GM19099 (cell line): ENCODE measurements around the gene RSBN1L.

Source experiments
- POLR2A ChIP-seq: IDR thresholded peaks from 3 replicates; pipeline ENCODE4 v1.6.1; 2011; ENCODE audit warnings: low read depth; ENCODE audit not compliant: insufficient read length; ENCODE audit errors: extremely low read depth

RSBN1L gene

DNA sequence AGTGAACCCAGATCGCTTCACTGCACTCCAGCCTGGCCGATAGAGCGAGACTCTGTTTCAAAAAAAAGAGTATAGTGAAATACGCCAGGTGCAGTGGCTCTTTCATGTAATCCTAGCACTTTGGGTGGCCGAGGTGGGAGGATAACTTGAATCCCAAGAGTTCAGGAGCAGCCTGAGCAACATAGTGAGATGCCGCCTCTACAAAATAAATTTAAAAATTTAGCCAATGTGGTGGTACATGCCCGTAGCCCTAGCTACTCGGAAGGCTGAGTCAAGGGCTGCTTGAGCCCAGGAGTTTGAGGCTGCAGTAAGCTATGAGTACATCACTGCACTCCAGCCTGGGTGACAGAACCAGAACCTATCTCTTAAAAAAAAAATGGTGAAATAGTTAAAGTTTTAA lies 74.1 kb downstream of the RSBN1L start:
- TF ChIP-seq POLR2A, result no peak

DNA sequence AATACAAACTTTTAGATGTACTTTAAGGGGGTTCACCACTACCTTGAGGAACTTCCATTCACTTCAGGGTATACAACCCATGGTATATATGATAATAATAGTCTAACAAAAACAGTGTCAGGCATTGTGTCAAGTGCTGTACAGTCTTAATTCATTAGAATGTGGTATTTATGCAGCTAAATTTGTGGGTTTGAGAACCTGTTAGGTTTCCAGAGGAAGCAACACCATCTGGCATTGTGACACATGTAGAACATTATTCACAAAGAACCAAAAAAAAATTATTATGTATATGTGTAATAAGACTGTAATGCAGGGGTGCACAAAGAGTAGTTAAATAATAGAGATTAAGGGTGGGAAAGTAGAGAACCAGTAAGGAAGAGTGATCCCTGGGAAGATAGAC lies 75.6 kb downstream of the RSBN1L start:
- no peak for TF ChIP-seq POLR2A

DNA sequence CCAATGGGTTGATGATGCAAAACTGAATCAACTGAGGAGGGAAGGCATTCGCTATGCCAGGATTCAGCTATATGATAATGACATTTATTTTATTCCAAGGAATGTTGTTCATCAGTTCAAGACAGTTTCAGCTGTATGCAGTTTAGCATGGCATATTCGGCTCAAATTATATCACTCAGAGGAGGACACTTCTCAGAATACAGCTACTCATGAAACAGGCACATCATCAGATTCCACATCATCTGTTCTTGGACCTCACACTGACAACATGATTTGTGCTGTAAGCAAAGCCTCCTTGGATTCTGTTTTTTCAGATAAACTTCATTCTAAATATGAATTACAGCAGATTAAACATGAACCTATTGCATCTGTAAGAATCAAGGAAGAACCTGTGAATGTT lies 82.3 kb downstream of the RSBN1L start:
- TF ChIP-seq POLR2A, result no peak

DNA sequence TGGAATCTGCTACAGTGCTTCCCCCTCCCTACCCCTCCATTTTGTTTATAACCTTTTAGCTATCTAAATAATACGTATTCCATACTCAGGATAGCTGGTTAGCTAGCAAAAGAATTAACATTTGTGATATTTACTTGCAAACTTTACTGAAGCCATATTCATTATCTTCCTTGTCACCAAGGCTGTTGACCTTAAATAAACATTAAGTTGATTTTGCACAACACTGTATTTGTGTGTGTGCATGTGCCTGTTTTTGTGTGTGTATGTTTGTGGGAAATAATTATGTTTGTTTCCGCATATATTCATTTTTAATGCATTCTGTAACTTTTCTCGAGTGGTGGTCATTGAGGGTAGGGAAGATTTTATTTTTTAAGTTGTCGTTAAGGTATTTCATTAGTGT lies 86.1 kb downstream of the RSBN1L start:
- TF ChIP-seq POLR2A, result no peak

DNA sequence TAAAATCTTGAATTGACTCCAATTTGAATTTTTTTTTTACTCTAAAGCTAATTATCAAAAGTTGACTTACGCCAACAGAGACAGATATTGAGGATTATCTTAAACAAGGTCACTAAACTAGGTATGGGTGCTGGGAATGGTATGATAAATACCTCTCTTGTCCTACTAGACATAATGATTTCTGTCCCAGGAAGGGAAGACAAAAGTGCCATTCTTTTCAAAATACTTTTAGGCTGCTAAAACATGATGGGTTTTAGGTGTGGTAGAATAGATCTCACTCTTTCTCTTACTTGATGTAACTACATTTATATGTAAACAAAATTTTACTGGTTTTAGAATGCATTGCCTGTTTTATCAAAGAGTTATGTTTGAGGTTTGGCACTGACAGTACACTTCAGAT lies 86.9 kb downstream of the RSBN1L start:
- TF ChIP-seq POLR2A, result no peak

DNA sequence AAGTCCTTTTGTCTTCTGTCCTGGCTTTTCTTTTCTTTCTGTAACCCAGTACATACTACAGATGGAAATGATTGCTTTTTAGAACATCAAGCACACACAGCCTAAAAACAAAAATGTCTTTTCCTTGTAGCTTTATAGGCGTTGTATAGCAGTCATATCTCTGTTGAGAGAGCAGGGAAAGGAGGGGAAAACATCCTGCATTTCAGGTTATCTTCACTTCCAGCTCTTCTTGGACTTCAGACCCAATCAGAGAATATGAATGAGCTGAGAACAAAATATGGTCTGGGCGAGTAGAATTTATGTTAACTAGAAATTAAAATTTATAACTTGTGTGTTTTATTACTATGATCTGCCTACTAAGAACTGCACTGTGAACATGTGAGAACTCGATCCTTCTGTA lies 87.3 kb downstream of the RSBN1L start:
- no peak for TF ChIP-seq POLR2A

DNA sequence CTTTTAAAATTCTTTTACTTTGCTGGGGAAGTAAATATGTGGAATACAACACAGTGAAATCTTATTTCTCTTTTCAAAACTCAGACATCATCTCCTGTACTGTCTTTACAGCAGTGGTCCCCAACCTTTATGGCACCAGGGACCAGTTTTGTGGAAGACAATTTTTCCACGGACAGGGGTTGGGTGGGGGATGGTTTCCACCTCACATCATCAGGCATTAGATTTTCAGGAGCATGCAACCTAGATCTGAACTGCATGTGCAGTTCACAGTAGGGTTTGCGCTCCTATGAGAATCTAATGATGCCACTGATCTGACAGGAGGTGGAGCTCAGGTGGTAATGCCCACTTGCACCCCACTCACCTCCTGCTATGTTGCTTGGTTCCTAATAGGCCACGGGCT lies 89.8 kb downstream of the RSBN1L start:
- no peak for TF ChIP-seq POLR2A

DNA sequence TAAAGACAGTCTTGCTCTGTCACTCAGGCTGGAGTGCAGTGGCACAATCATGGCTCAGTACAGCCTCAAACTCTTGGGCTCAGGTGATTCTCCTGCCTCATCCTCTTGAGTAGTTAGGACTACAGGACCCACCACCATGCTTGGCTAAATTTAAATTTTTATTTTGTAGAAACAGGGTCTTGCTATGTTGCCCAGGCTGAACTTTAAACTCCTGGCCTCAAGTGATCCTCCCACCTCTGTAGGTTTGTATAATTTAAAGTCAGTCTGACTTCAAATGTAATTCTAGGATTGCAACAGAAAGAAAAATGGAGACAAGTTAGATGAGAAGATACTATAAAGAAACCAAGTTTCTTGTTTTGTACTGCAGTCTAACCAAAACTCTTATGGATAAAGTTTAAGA lies 90.5 kb downstream of the RSBN1L start:
- TF ChIP-seq POLR2A, result no peak

DNA sequence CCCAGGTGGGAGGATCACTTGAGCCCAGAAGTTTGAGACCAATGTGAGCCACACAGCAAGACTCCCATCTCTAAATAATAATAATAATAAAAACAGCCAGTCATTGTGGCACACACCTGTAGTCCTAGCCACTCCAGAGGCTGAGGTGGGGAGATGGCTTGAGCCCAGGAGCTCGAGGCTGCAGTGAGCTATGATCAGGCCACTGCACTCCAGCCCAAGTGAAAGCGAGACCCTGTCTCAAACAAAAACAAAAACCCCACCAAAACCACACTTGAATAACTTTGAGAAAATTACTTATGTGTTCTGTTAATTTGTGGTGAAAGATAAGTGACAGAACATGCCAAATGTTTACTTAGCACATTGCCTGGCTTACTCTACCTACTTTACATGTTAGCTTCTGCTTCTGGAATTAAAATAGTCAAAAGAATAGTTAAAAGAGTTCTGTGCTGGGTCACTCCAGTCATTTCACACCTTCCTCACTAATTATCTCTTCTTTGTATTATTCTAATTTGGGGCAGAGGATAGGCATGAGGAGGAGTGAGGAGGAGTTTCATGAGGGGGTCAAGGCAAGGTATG lies 92.2 kb downstream of the RSBN1L start:
- no peak for TF ChIP-seq POLR2A

DNA sequence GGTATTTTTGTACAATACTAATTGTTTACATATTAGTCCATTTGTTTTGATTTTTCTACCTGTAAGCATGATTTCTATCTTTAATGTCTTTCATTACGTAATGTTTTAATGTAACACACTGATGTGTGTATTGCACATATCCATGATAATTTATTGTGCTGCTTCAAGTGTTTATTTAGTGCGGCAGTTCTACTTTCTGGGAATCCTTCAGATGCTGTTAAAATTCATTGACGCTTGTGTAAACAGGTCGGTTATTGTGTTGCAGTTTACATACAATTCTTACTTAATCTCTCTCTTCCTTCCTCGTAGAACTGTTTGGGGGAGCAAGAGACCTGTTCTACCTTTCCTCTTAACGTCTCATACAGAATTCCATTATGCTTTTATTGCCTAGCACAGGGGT lies 95.1 kb downstream of the RSBN1L start:
- no peak for TF ChIP-seq POLR2A

DNA sequence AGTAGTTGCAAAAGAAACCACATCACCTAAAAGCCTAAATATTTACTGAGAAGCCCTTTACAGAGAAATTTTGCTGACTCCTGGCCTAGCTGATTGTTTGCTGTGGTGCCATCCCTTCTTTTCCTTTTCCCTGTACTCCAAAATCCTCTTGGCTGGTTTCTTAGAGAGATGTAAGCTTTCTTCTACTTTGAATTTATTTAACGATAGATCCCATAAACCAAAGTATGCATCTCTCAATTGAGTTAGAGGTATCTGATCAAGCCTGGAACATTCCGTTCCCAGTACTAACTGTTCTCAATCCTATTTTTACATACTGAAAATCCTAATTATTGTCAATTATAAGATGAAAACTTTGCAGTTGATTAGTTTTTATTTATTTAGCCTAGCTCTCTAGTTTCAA lies 95.7 kb downstream of the RSBN1L start:
- no peak for TF ChIP-seq POLR2A

DNA sequence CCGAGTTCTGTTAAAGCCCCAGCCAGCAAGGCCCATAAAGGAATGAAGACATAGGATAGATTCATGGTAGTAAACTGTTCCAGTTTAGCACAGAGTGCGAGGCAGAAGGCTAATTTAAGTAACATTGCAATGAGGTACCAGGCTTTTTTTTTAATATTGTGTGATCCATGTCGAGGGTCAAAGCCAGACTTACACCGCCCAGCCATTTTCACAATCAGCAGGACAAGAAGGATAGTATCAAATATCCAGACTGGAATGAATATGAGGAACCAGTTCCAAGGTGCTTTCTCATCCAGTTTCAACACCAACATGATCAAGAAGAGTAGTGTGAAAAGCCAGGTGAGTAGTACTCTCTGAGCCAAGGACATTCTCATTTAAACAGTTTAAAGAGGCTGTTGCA lies 97.7 kb downstream of the RSBN1L start:
- no peak for TF ChIP-seq POLR2A

DNA sequence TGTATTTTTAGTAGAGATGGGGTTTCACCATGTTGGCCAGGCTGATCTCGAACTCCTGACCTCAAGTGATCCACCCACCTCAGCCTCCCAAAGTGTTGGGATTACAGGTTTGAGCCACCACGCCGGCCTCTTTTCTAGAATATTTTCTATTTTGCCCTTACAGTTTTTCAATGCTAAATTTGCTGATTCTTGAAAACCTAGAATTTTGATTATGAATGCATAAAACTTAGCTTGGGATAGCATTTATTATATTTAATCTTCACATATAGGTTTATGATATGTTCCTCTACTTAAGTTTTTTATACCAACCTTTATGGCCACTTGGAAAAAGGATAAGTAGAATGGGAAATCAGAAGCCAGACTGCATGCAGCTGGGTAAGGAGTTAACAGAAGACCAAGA lies 99.8 kb downstream of the RSBN1L start:
- TF ChIP-seq POLR2A, result no peak

DNA sequence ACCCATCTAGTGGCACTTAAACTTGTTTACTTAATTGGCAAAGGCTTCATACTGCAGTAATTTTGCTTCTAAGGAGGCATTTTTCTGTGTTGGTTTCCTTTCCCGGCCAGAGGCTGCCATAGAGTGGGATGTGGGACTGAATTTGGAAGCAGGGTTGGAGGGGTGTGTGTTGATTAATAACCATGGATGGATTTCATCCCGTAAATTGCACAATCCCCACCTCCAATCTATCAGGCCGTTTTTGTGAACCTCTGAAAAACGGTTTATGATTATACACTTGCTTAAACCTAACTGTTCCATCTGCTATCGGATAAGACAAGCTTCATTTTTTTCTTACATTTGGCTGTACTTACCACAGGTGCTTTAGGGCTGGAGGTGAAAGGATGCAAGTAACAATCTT lies 100.7 kb downstream of the RSBN1L start:
- no peak for TF ChIP-seq POLR2A

DNA sequence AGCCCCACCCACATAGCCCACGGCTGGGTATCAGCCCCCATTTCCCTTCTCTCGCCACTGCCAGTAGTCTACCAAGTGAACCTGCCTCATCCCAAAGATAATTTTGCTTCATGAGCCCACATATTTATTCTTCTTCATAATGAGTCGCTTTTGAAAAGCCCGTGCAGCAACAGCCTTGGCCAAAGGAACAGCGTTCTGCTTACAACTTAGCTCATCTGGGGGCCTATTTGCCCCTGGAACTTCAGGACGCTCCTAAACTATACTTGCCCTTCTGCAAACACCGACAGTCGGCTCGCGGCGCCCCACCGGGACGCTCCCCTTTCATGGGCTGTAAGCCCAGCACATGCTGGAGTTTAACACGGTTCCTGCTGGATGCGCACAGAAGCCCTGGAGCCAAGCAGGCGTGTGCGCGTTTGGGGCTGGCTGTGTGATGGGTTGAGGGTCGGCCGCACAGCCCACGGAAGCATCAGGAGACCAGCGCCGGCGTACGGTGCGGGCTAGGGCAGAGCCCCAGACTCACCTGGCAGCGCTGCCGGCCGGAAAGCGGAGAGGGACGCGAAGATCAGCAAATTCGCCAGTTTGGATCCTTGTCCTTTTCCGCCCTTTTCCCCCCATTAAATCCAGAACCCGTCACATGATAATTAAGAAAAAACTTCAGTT lies 101.6 kb downstream of the RSBN1L start:
- TF ChIP-seq POLR2A, result peak; percentile 44

DNA sequence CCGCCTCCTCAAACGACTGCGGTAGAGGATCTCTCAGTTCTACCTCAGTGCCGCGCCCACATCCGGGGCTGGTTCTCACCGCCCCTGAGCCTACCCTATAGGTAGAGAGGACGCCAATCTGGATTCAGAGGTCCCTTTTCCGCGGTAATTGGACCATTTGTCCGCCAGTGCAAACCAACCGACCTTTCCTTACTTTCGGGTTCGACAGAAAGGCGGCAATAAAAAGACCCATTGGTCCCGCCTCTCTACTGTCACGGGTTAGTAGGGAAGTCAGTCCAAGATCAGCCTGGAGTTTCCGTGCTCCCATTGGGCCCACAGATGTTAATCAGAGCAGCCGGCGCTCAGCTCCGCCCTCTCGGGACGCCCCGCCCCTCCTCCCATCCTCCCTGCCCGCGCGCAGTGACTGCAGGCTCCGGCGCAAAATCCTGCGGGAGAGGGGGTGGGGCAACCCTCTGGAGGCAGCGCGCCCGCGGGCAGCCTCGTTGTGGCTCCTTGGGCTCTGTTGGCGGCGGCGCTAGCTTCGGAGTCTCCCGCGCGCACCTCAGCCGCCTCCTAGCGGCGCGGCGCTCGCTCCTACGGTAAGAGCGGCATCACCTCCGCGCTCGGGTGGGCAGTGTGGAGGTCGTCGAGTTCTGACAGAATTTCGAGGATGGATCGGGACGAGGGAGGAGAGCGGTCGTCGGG lies 102.3 kb downstream of the RSBN1L start, which contains the start of the genes PHTF2 and TMEM60:
Gene PHTF2 (plus strand): TSS at position 380 of the 684 bp plus-strand sequence.
Gene TMEM60 (minus strand): TSS at position 41 of the 684 bp plus-strand sequence. CDS start 4,061 bp downstream, outside the sequence.
- peak; percentile 53 for TF ChIP-seq POLR2A
